ENCODE data around the gene USP6NL. TPM values are rescaled to one million over a fixed set of nuclear protein-coding genes. Genes with fewer than 3 reads are reported as not detected.
"Not testable (repeated sequence)": the region's sequence is repeated elsewhere in the genome, so short reads cannot be mapped to it uniquely, and the experiment has no call there.

Gene USP6NL
- total RNA-seq, 2 experiments from 2014 or later = 2.3 to 2.7 TPM

GRCh38 chr10:11440250-11441150 lies 170.9 kb downstream of the USP6NL start:
- CTCF ChIA-PET = interaction anchor here (1.7 kb wide), 1 partner anchor 275 kb away, joined by 4 read pairs; no protein-coding TSS in a partner anchor

DNA sequence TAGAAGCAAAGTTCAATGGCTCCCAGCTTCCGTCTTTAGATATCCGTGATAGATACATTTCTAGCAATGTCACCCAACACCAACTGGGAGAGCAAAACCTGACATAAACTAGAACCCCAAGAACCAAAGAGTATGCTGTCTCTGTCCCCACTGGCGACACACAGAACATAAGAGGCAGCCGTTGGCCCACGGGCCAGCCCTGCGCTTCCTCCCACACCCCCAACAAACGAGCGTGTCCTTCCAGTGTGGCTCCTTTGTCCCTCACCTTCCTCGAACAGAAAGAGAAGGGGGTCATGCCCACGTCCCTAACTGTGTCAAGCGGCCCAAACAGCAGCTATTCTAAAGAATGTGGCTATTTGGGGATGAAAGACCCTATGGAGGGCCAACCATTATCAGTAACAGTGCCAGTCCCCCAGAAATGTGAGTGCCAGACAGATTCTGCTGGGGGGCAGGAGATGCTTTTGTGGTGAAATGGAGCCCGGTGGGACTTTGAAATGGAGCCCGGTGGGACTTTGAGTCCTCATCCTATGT lies 171.9 kb downstream of the USP6NL start:
- POLR2A ChIA-PET = interaction anchor here (0.6 to 1.0 kb wide), 2 partner anchors 162 to 1451 kb away, joined by 3 to 4 read pairs; no protein-coding TSS in a partner anchor
- CTCF ChIA-PET = no interaction called here

More at GRCh38 chr10:11440250-11441150, 170.9 kb downstream of the USP6NL start:
- POLR2A ChIA-PET = interaction anchor here (1.0 kb wide), 1 partner anchor 163 kb away, joined by 4 read pairs; no protein-coding TSS in a partner anchor

DNA sequence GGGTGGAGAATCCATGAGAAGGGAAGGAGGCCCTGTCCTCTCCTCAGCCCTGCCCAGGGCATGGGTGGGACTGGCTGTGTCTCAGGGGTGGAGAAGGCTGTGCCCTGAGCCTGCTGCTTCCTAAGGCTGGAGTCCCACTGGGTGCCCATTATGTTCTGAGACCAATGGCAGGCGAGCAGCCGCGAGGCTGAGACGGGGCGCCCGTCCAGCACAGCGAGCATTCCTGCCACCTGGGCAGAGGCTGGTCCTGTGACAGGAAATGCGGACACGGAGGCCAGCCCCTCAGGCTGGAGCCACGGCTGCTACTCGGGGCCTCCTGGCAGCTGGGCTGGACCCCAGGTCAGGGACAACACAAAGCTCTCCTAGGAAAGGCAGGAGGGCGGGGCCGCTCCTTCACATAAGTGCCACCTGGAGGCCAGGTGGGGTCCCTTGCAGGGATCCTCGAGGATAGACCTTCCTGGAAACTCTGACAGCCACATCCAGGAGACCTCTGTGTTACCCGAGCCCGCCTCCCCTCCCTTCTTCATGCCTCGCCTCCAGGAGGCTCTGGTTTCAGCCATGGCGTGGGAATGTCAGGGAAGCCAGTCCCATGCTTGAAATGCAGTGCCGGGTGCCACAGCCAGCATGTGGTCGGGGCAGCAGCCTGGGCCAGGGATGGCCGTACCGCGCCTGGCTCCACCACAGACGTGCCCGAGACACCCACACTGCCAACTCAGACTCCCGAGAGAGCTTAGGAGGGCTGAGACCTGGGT lies 173.9 kb downstream of the USP6NL start:
- POLR2A ChIA-PET = no interaction called here
- CTCF ChIA-PET = no interaction called here

DNA sequence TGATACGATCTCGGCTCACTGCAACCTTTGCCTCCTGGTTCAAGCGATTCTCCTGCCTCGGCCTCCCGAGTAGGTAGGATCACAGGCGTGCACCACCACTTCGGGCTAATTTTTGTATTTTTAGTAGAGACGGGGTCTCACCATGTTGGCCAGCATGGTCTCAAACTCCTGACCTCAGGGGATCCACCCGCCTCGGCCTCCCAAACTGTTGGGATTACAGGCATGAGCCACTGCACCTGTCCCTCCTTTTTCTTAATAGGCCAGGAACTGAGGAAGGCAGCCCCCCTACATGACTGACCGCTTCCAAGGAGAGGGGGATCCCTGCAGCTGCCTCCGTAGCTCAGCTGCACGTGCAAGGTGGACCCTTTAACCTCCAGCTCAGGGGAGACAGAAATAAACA lies 175.0 kb downstream of the USP6NL start:
- CTCF ChIA-PET, POLR2A ChIA-PET: not testable (repeated sequence)

GRCh38 chr10:11435581-11435981 lies 175.9 kb downstream of the USP6NL start:
- CTCF ChIA-PET = no interaction called here

GRCh38 chr10:11434324-11434723 lies 177.1 kb downstream of the USP6NL start:
- ChIA-PET POLR2A (no interaction called here), CTCF (no interaction called here)

More at GRCh38 chr10:11435581-11435981, 175.9 kb downstream of the USP6NL start:
- POLR2A ChIA-PET = no interaction called here

DNA sequence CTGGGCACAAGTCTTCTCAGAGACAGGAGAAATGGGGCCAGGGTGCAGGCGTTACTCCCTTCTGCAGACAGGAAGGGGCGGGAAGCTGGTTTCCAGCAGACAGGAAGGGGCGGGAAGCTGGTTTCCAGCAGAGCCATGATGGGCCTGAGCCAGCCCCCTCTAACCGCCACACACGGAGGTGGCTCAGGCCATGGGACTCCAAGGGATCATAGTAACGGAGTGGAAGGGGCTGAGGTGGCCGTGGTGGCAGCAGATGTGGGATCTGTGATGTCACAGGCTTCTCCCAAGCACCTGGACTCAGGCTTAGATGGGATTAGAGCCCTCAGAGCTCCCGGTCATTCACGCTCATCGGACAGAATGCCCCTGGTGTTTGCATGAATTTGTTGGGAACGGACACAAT lies 177.8 kb downstream of the USP6NL start:
- CTCF ChIA-PET = no interaction called here
- POLR2A ChIA-PET = no interaction called here

GRCh38 chr10:11431216-11431555 lies 180.3 kb downstream of the USP6NL start:
- CTCF ChIA-PET = no interaction called here
- POLR2A ChIA-PET = no interaction called here

DNA sequence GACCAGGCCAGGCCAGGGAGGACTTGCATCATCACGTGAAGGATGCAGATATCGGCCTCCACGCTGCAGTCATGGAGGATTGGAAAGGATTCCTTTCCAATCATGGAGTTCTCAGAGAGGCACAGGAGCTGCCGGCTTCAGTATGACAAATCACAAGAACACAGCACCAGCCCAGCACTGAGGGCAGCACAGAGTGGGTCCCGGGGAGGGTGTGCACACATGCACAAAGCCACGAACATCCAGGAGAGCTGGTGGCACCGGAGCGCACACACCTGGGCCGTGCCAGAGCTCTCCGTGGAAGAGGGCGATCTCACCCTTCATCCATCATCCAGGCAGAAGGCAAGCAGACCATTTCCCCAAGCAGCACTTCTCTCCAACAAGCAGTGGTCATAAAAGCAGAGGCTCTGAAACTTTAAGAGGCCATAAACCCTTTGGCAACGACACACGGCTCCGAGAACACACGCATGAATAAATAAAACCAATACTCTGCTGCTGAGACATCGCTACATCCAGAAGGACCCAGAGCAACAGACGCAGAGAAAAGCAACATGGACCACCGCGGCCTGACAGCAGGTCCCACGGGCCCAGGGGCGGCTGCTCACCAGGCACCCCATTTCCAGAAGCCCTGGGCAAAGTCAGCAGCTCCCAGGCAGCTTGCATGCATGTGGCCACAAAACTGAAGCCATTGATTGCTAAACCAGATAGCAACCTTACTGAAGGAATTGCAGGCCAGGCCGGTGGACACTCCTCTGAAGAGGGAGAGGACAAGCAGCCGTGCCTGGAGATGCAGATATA lies 180.8 kb downstream of the USP6NL start:
- POLR2A ChIA-PET = no interaction called here

DNA sequence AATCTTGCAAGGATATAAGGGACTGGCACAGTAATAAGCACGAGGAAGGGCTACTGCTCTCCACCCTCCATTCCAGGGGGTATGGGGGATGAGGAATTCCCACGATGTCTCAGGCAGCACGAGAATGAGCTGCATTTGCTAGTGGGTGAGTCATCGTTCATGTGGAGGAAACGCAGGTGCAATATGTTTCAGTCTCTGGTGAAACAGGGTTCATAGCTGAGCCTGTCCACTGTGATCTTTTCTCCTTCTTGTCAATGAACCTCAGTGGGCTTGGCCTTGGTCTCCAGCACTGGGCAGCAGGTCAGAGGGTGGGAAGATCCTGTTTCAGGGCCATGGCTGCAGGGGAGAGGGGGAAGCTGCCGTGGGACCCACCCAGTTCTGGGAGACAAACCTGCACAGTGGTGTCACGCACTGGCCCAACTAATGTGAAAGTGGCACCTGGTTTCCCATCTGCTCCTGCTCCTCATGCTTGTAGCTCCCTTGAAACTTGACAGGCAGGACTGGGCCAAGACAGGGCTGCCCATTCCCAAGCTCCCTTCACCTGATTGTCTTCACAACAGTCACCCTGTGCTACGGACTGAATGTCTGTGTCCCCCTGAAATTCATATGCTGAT lies 181.9 kb downstream of the USP6NL start:
- ChIA-PET POLR2A (no interaction called here), CTCF (interaction anchor here (1.1 kb wide), 1 partner anchor 328 kb away, joined by 3 read pairs; no protein-coding TSS in a partner anchor)

More for the DNA sequence above, 180.8 kb downstream of the USP6NL start:
- CTCF ChIA-PET = no interaction called here

DNA sequence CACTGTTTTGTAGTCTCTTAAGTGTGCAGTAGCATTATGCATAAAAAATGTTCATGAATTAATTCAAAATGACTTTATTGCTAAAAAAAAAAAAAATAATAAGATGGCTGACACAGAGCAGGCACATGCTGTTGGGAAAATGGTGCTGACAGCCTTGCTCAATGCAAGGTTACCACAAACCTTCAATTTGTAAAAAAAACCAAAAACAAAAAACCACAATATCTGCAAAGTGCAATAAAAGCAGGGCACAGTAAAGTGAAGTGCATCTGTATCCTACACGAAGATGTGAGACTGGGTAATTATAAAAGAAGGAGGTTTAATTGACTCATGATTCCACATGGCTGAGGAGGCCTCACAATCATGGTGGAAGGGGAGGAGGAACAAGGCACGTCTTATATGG lies 185.8 kb downstream of the USP6NL start:
- CTCF ChIA-PET = no interaction called here
- POLR2A ChIA-PET = no interaction called here

- POLR2A ChIA-PET = no interaction called here
These were observed 186.2 kb downstream of the USP6NL start for GRCh38 chr10:11425296-11425610.

GRCh38 chr10:11424456-11425295 lies 186.8 kb downstream of the USP6NL start:
- ChIA-PET POLR2A (no interaction called here), CTCF (no interaction called here)

More at GRCh38 chr10:11425296-11425610, 186.2 kb downstream of the USP6NL start:
- CTCF ChIA-PET = no interaction called here

- POLR2A ChIA-PET = no interaction called here
- CTCF ChIA-PET = no interaction called here
These were observed 194.5 kb downstream of the USP6NL start for GRCh38 chr10:11416974-11417373.

DNA sequence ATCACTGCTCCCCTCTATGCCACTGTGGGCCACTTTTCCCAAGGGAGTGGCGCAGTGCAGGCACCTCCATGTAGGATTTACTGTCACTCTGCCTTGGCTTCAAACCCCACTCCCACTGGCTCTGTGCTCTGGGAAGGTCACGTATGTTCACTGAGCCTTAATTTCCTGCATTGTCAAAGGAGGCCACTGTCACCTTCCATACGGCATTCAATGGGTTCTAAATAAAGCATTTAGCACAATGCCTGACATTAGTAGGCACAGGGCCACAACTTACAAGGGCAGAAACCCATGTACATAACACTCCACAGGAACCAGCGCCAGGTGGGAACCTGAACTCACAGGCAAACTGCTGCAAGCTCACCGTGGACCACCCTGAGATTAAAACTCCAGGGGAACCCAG lies 196.4 kb downstream of the USP6NL start:
- ChIA-PET CTCF (no interaction called here), POLR2A (no interaction called here)

DNA sequence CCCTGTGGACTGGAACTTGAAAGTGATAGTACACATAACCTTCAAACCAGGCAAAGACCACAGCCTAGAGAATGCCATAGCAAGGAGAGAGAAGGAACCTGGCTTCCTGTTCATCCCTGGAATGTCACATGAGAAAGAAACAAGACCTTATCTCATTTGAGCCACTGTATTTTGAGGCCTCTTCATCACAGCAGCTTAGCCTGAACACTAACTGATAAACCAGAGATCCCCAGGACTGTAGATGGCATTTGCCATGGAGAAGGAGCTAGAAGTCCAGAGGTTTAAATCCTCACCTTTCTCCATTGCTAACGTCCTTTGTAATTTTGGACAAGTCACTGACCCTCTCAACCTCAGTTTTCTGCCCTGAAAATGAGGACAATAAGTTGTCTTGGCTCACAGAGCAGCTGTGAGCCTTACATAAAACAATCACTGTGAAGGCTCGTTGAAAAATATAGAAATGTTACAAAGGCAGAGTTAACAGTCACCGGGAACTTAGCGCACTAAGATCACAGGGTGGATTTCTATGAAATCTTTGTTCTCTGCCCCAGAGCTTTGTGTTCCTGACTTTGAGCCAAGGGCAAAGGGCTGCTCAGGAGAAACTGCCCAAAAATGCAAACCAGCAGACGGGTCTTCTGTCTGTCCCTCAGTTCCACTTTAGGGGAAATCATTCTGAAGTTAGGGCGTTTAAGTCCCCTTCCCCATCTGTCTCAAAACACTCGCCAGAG lies 197.0 kb downstream of the USP6NL start:
- POLR2A ChIA-PET = no interaction called here
- CTCF ChIA-PET = no interaction called here

- CTCF ChIA-PET = no interaction called here
- POLR2A ChIA-PET = no interaction called here
These were observed 199.4 kb downstream of the USP6NL start for GRCh38 chr10:11411926-11412545.

DNA sequence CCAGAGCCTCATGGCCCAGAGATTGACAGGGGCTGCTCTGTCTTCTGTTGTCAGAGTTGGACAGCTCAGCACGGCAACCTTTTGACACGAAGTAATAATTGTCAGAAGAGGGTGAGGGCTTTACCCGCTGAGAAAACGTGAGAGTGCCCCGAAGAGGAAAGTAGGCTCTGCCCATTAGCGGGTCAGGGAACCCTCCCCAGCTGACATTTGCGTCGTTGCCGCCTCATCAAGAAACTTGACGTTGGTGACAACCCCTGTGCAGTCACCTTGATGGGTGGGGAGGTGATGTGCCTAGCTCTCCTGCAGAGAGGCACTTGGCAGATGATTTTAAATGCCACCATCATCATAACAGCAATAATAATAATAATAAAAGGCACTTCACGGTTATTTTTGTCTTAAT lies 202.1 kb downstream of the USP6NL start:
- ChIA-PET POLR2A (no interaction called here), CTCF (interaction anchor here (0.9 kb wide), 1 partner anchor 416 kb away, joined by 3 read pairs; no protein-coding TSS in a partner anchor)

All from activated CD8-positive, alpha-beta memory T cell treated with anti-CD3 and anti-CD28 coated beads for 36 hours (primary cell).